ENCODE measurements around the gene PKNOX2.
A peak's percentile ranks its signal among the peaks of the same experiment; 100 is the strongest.

PKNOX2 gene

DNA sequence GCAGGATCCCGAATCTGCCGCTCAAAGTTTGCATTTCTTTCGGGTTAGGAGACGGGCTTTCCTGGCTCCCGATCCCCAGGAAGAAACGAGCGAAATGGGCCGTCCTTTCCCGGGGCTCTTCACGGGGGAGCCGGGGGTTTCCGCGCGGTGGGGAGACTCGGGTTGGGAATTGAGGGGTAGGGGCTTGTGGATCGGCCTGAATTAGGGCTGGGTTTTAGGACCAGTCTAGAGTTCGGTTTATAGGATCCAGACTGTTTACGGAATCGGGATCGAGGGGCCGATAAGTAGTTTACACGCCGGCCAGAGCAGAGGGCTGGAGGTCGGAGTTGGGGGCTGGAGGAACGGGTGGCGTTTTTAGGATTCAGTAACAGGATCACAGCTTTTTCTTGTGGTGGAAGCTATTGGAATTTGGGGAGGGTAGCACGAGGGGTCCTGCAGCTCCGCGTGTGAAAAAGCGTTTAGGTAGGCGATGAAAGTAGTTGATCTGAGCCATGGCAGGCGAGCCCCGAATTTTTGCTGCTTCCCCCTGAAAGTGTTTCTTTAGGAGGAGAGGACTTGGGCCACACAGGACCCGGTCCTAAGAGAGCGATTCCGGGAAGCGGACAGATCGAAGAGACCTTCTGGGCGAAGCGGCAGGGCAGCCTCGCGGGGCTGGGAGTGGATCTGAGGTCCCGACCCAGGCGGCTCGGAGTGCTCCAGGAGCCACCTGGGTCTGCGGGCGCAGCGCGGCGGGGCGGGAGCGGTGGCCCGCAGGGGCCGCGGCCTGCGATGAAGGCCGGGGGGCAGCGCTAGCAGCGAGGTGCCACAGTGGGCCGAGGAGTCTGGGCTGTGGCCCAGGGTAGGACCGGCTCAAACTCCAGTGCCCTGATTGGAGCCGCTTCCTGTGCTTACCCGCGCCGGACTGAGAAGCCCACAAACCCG lies 1.6 kb downstream of the PKNOX2 start:
- Histone ChIP-seq H3K9ac (ENCODE audit: low read length) (peak overlapping the region; percentile 10; the same call in 1 of the 2 replicates), H3K4me3 (ENCODE audit: low read length) (peak overlapping the region; percentile 80), H3K9me2 (replicated peaks; ENCODE audit: insufficient read depth, low read length) (no peaks in the 10 kb centered on the region), H4K20me1 (ENCODE audit: insufficient read depth, low read length) (no peaks in the 10 kb centered on the region), H3K27ac (ENCODE audit: low read length) (no peak overlapping the region), H3K4me2 (ENCODE audit: low read depth, low read length) (peak overlapping the region; percentile 100), H3F3A (ENCODE audit: insufficient read depth, low read length) (no peaks in the 10 kb centered on the region), H3K79me2 (ENCODE audit: low read length) (no peaks in the 10 kb centered on the region), H3K36me3 (replicated peaks; ENCODE audit: insufficient read depth, low read length) (no peaks in the 10 kb centered on the region), H3K4me1 (ENCODE audit: low read length) (no peaks in the 10 kb centered on the region), H3K9me3 (replicated peaks; ENCODE audit: insufficient read depth, low read length) (no peaks in the 10 kb centered on the region), H2AFZ (ENCODE audit: low read length) (peak overlapping the region; percentile 80), H3K27me3 (replicated peaks; ENCODE audit: insufficient read depth, low read length) (peaks cover 27% of the 10 kb centered on the region)
- TF ChIP-seq, protein P1, sequence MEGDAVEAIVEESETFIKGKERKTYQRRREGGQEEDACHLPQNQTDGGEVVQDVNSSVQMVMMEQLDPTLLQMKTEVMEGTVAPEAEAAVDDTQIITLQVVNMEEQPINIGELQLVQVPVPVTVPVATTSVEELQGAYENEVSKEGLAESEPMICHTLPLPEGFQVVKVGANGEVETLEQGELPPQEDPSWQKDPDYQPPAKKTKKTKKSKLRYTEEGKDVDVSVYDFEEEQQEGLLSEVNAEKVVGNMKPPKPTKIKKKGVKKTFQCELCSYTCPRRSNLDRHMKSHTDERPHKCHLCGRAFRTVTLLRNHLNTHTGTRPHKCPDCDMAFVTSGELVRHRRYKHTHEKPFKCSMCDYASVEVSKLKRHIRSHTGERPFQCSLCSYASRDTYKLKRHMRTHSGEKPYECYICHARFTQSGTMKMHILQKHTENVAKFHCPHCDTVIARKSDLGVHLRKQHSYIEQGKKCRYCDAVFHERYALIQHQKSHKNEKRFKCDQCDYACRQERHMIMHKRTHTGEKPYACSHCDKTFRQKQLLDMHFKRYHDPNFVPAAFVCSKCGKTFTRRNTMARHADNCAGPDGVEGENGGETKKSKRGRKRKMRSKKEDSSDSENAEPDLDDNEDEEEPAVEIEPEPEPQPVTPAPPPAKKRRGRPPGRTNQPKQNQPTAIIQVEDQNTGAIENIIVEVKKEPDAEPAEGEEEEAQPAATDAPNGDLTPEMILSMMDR (IDR thresholded peaks at IDR 0.05; ENCODE audit: low read length): no peak
- no peak for TF ChIP-seq EZH2phosphoT487 (IDR thresholded peaks at IDR 0.05; ENCODE audit: low read length)
- no peak for TF ChIP-seq EZH2 (optimal IDR thresholded peaks at IDR 0.05; ENCODE audit: low read depth, low read length)
- DNase-seq: no peak

DNA sequence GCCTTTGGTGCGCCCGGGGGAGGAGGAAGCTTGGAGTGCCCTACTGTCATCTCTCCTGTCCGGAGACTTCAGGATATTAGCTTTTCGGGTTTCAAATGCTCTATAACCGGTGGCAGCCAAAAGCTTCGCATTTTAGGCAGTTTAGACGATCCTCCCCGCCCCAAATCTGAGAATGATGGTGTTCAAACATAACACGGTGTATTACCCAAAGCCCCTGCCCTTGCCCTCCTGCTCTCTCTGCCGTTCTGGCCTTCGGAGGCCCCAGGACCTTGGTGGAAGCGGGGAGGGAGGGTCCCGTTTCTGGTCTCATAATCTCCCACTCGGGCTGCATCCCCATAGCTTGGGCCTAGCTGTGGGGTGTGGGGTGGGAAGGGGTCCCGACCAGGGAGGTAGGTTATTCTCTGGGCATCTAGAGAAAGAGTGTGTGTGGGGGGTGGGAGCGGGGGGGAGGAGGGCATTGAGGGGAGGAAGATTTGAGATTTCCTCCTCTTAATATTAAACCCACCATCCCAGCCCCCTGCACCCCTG lies 2.3 kb downstream of the PKNOX2 start:
- H3K9me2 ChIP-seq (replicated peaks; ENCODE audit: insufficient read depth, low read length): no peaks in the 10 kb centered on the region
- TF ChIP-seq, protein P1 (IDR thresholded peaks at IDR 0.05; ENCODE audit: low read length): no peak
- no peak for TF ChIP-seq EZH2phosphoT487 (IDR thresholded peaks at IDR 0.05; ENCODE audit: low read length)
- TF ChIP-seq EZH2 (optimal IDR thresholded peaks at IDR 0.05; ENCODE audit: low read depth, low read length): no peak
- H3K4me1 ChIP-seq (ENCODE audit: low read length): no peaks in the 10 kb centered on the region
- no peak overlapping the region for H2AFZ ChIP-seq (ENCODE audit: low read length)
- H3K79me2 ChIP-seq (ENCODE audit: low read length): no peaks in the 10 kb centered on the region
- no peaks in the 10 kb centered on the region for H4K20me1 ChIP-seq (ENCODE audit: insufficient read depth, low read length)
- no peaks in the 10 kb centered on the region for H3F3A ChIP-seq (ENCODE audit: insufficient read depth, low read length)
- peaks cover 27% of the 10 kb centered on the region for H3K27me3 ChIP-seq (replicated peaks; ENCODE audit: insufficient read depth, low read length)
- no peak overlapping the region for H3K27ac ChIP-seq (ENCODE audit: low read length)
- no peak overlapping the region for H3K4me3 ChIP-seq (ENCODE audit: low read length)
- no peaks in the 10 kb centered on the region for H3K9me3 ChIP-seq (replicated peaks; ENCODE audit: insufficient read depth, low read length)
- no peaks in the 10 kb centered on the region for H3K36me3 ChIP-seq (replicated peaks; ENCODE audit: insufficient read depth, low read length)
- H3K4me2 ChIP-seq (ENCODE audit: low read depth, low read length): no peak overlapping the region
- H3K9ac ChIP-seq (ENCODE audit: low read length): no peak overlapping the region
- no peak for DNase-seq

GRCh38 chr11:125167292-125167953 lies 2.9 kb downstream of the PKNOX2 start:
- H3K9ac ChIP-seq (ENCODE audit: low read length): no peak overlapping the region
- H3K4me2 ChIP-seq (ENCODE audit: low read depth, low read length): no peak overlapping the region
- no peaks in the 10 kb centered on the region for H3K9me3 ChIP-seq (replicated peaks; ENCODE audit: insufficient read depth, low read length)
- H3K36me3 ChIP-seq (replicated peaks; ENCODE audit: insufficient read depth, low read length): no peaks in the 10 kb centered on the region
- no peaks in the 10 kb centered on the region for H3K79me2 ChIP-seq (ENCODE audit: low read length)
- H3K4me3 ChIP-seq (ENCODE audit: low read length): no peak overlapping the region
- peaks cover 27% of the 10 kb centered on the region for H3K27me3 ChIP-seq (replicated peaks; ENCODE audit: insufficient read depth, low read length)
- no peaks in the 10 kb centered on the region for H3K4me1 ChIP-seq (ENCODE audit: low read length)
- no peaks in the 10 kb centered on the region for H4K20me1 ChIP-seq (ENCODE audit: insufficient read depth, low read length)
- no peaks in the 10 kb centered on the region for H3K9me2 ChIP-seq (replicated peaks; ENCODE audit: insufficient read depth, low read length)
- H2AFZ ChIP-seq (ENCODE audit: low read length): no peak overlapping the region
- no peak overlapping the region for H3K27ac ChIP-seq (ENCODE audit: low read length)
- DNase-seq: no peak
- TF ChIP-seq EZH2 (optimal IDR thresholded peaks at IDR 0.05; ENCODE audit: low read depth, low read length) (no peak), EZH2phosphoT487 (IDR thresholded peaks at IDR 0.05; ENCODE audit: low read length) (no peak)
- TF ChIP-seq, protein P1 (IDR thresholded peaks at IDR 0.05; ENCODE audit: low read length): no peak
- H3F3A ChIP-seq (ENCODE audit: insufficient read depth, low read length): no peaks in the 10 kb centered on the region
